ENCODE measurements around the gene TC2N. TPM values are rescaled to one million over a fixed set of nuclear protein-coding genes. Genes with fewer than 3 reads are reported as not detected.
A peak's percentile ranks its signal among the peaks of the same experiment; 100 is the strongest.
"Not testable (repeated sequence)": the region's sequence is repeated elsewhere in the genome, so short reads cannot be mapped to it uniquely, and the experiment has no call there.

The TC2N gene
- total RNA-seq, 2 donors from 2014 or later = 6.9 to 12.0 TPM

DNA sequence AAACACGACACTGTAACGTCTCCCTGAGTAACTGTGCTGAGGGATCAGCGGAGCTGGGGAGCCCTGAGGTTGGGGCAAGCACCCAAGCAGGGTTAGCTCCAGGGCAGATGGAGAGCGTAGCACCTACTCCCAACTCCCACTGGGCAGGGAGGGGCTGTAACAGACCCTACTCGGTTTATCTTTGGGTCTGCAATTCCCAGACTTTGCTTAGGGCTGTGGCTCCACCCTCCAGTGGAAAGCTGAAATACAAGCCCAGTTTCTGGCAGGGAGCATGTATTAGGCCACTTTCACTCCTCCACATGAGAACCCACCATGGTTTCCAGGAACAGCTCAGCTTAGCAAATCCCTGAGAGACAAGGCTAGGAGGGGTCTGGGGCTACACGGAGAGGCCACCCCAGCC is 17.3 kb upstream of the TC2N start:
- Mint-ChIP-seq H3K27ac (no peak overlapping the region), H3K27me3 (no peaks in the 10 kb centered on the region), H3K4me1 (ENCODE audit: low read depth in 2 of 2) (peaks cover 0 to 22% of the 10 kb centered on the region in 2 donors), H3K9me3 (no peaks in the 10 kb centered on the region), H3K36me3 (no peaks in the 10 kb centered on the region), H3K4me3 (no peak overlapping the region)
- ATAC-seq (no peak), DNase-seq (ENCODE audit: low spot score) (no peak)

DNA sequence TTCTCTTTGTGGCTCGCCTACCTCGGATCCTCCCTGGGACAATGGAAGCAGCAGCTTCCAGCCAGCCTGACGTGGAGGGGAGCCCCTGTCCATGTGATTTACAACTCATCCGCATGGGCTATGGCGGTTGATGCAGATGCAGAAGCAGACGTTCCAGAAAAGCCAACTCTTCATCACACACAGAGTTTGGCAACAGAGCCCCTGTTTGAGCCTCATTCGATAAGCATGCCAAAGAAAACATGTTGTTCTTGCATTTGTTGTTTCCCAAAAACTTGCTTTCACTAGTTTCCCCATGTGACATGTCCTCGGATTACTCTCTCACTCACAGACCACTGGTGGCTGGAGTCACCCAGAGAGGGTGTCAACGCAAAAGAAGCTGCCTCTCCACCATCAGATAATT is 16.4 kb upstream of the TC2N start:
- Mint-ChIP-seq H3K4me1 (ENCODE audit: low read depth in 2 of 2) (peaks cover 0 to 22% of the 10 kb centered on the region in 2 donors), H3K4me3 (no peak overlapping the region), H3K27ac (no peak overlapping the region), H3K27me3 (no peaks in the 10 kb centered on the region), H3K36me3 (no peaks in the 10 kb centered on the region), H3K9me3 (no peaks in the 10 kb centered on the region)
- ATAC-seq = no peak
- DNase-seq (ENCODE audit: low spot score) = no peak

DNA sequence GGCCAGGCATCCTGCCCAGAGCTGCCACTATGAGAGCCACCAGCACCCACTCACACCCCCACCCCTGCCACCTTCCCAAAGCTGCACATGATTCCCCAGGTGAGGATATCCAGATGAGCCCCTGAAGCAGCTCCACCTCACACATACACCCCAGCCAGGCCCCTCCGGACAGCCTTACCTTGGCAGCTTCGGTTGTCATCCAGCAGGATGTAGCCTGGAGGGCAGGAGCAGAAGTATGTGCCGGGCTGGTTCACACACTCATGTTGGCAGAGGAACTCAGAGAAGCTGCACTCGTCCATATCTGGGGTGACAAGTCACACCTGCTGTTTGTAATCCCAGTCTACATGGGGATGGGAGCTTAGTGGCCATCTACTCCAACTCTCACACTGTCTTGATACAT is 15.4 kb upstream of the TC2N start:
- DNase-seq (ENCODE audit: low spot score) (no peak), ATAC-seq (no peak)
- H3K4me3 Mint-ChIP-seq = no peak overlapping the region
- H3K36me3 Mint-ChIP-seq = no peaks in the 10 kb centered on the region
- peaks cover 0 to 22% of the 10 kb centered on the region in 2 donors for H3K4me1 Mint-ChIP-seq (ENCODE audit: low read depth in 2 of 2)
- H3K9me3 Mint-ChIP-seq = no peaks in the 10 kb centered on the region
- H3K27ac Mint-ChIP-seq = no peak overlapping the region
- no peaks in the 10 kb centered on the region for H3K27me3 Mint-ChIP-seq

DNA sequence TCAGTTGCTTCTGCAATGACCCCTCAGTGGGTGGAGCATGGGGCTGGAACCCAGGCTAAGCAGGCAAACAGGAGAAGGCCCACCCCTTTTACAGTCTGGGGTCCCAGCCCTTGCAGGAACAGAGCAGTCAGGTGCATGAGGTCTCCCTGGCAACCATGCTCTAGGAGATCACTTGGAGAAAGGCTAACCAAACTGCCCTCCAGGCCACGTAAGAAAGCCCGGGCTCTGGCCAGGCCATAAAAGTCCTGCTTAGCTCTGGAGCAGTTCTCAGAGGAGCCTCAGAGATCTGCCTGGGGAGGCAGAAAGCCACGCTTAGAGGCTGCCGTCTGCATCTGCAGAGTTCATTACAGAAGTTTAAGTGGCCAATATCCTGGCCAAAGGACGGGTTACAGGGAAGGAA is 15.0 kb upstream of the TC2N start:
- ATAC-seq = no peak

DNA sequence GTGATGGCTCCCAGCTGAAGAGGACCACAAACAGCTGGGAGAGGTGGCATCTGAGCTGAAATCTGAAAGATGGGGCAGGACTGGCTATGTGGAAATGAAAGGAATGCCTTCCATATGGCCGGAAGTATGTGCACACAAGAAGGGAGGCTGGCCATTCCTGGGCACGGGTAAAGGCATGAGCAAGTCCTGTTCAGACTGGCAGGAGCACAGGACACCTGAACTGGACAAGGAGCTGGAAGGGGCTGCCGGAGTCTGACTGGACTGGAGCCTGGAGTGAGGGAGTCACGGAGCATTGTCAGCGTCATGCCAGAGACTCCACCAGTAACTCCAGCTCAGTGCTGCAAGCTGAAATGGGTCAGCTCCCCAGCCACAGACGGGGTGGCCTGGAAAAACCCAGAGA is 11.9 kb upstream of the TC2N start:
- H3K9me3 Mint-ChIP-seq = no peaks in the 10 kb centered on the region
- no peak overlapping the region for H3K4me3 Mint-ChIP-seq
- DNase-seq (ENCODE audit: low spot score) (no peak), ATAC-seq (no peak)
- no peaks in the 10 kb centered on the region for H3K27me3 Mint-ChIP-seq
- no peaks in the 10 kb centered on the region for H3K36me3 Mint-ChIP-seq
- peaks cover 5 to 19% of the 10 kb centered on the region in 2 donors for H3K4me1 Mint-ChIP-seq (ENCODE audit: low read depth in 2 of 2)
- H3K27ac Mint-ChIP-seq = no peak overlapping the region

More for the DNA sequence above, 15.0 kb upstream of the TC2N start:
- Mint-ChIP-seq H3K4me1 (ENCODE audit: low read depth in 2 of 2) (peaks cover 0 to 22% of the 10 kb centered on the region in 2 donors), H3K9me3 (no peaks in the 10 kb centered on the region), H3K27me3 (no peaks in the 10 kb centered on the region), H3K27ac (no peak overlapping the region), H3K36me3 (no peaks in the 10 kb centered on the region), H3K4me3 (no peak overlapping the region)
- DNase-seq (ENCODE audit: low spot score) = no peak

DNA sequence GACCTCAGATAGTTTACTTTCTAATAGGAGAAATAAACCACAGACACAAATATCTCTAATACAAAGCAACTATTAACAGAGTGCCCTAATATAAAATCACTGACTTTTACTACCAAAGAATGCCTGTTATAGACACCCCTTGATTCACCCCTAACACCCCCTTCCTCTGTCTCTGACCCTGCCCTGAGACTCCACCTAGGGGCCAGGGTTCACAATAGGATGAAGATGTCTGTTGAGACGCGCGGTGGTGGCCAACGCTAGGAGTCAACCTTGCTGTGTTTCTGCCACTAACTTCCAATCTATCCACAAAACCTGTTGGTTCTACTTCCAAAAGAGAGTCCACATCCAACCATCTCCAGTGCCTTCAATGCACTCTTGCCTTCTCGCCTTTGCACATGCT is 10.9 kb upstream of the TC2N start:
- no peaks in the 10 kb centered on the region for H3K27me3 Mint-ChIP-seq
- DNase-seq (ENCODE audit: low spot score) (no peak), ATAC-seq (no peak)
- H3K9me3 Mint-ChIP-seq = no peaks in the 10 kb centered on the region
- no peaks in the 10 kb centered on the region for H3K36me3 Mint-ChIP-seq
- H3K4me1 Mint-ChIP-seq (ENCODE audit: low read depth in 2 of 2) = peaks cover 14 to 25% of the 10 kb centered on the region in 2 donors
- no peak overlapping the region for H3K27ac Mint-ChIP-seq
- H3K4me3 Mint-ChIP-seq = no peak overlapping the region

DNA sequence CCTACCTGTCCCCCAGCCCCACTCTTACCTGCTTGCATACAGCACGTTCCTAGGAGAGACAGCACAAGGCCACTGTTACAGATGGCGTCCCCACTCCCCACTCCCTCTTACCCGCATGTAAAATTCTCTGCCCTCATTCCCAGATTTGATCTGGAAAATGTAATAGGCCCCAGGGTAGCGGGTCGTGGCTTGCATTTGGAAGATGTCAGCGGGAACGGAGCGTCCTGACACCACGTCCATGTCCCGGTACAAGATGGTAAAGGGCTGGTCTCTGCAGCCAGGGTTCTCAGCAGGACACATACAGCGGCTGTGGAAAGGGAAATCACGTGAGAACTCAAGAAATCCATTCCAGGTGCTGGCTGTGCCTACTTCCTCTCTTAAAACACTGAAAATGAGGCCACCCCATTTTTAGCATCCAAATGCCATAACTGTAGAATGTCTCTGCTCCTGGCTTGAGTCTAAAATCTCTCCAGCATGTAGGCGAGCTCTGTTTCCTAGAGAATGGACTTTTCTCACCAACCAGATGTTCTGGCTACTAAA is 10.1 kb upstream of the TC2N start:
- no peak overlapping the region for H3K27ac Mint-ChIP-seq
- H3K9me3 Mint-ChIP-seq = no peaks in the 10 kb centered on the region
- H3K4me3 Mint-ChIP-seq = no peak overlapping the region

DNA sequence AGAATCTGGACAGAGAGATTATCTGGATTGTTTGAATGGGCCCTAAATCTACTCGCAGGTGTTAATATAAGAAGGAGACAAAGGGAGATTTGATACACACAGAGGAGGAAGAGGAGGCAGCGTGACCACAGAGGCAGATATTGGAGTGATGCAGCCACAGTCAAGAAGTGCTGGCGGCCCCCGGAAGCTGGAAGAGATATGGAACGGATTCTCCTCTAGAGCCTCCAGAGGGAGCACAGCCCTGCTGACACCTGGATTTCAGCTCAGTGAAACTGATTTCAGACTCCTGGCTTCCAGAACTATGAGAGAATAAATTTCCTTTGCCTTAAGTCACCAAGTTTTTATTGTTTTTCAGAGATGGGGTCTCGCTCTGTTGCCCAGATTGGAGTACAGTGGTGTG is 9.2 kb upstream of the TC2N start:
- Mint-ChIP-seq H3K4me1 (ENCODE audit: low read depth in 2 of 2) (peaks cover 30 to 32% of the 10 kb centered on the region in 2 donors), H3K27me3 (no peaks in the 10 kb centered on the region), H3K27ac (no peak overlapping the region), H3K9me3 (no peaks in the 10 kb centered on the region), H3K4me3 (no peak overlapping the region), H3K36me3 (no peaks in the 10 kb centered on the region)
- ATAC-seq = no peak
- DNase-seq (ENCODE audit: low spot score) = no peak

More for the DNA sequence above, 10.1 kb upstream of the TC2N start:
- H3K36me3 Mint-ChIP-seq = no peaks in the 10 kb centered on the region
- no peaks in the 10 kb centered on the region for H3K27me3 Mint-ChIP-seq
- peaks cover 22 to 27% of the 10 kb centered on the region in 2 donors for H3K4me1 Mint-ChIP-seq (ENCODE audit: low read depth in 2 of 2)
- DNase-seq (ENCODE audit: low spot score) (no peak), ATAC-seq (no peak)

DNA sequence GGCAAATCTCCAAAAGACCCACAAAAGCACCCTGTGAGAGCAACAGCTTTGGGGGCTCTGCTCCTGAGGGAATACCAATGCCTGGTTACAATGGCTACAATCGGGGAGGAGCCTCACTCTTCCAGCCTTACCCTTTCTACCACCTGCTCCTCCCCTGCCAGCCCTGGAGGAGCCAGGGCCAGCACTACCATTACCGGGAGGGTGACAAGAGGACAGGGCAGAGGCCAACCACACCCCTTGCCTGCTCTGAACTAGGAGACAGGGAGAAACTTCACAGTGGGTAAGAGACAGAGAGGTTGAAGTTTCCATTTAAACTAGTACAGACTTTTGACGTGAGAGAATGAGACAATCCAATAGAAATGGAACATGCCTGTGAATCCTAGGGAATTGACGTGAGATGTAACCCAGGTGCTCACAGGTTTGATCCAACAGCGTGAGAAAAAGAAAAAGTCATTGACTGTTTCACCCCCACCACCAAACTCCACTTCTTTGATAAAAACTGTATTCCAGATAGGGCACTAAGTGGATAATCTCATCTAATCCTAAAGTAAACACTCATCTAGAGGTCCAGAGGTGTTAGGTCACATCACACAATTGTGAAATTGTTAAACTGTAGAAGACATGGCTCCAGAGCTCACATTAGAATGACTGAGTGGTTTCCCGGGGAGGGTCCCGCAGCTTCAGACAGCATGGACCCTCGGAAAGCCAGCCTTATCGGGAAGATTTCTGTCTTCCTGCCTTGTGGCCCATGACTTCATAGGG is 8.4 kb upstream of the TC2N start:
- Mint-ChIP-seq H3K9me3 (no peaks in the 10 kb centered on the region), H3K27ac (no peak overlapping the region), H3K4me1 (ENCODE audit: low read depth in 2 of 2) (peaks cover 30 to 32% of the 10 kb centered on the region in 2 donors), H3K27me3 (no peaks in the 10 kb centered on the region), H3K4me3 (no peak overlapping the region), H3K36me3 (no peaks in the 10 kb centered on the region)
- no peak for DNase-seq (ENCODE audit: low spot score)
- no peak for ATAC-seq

DNA sequence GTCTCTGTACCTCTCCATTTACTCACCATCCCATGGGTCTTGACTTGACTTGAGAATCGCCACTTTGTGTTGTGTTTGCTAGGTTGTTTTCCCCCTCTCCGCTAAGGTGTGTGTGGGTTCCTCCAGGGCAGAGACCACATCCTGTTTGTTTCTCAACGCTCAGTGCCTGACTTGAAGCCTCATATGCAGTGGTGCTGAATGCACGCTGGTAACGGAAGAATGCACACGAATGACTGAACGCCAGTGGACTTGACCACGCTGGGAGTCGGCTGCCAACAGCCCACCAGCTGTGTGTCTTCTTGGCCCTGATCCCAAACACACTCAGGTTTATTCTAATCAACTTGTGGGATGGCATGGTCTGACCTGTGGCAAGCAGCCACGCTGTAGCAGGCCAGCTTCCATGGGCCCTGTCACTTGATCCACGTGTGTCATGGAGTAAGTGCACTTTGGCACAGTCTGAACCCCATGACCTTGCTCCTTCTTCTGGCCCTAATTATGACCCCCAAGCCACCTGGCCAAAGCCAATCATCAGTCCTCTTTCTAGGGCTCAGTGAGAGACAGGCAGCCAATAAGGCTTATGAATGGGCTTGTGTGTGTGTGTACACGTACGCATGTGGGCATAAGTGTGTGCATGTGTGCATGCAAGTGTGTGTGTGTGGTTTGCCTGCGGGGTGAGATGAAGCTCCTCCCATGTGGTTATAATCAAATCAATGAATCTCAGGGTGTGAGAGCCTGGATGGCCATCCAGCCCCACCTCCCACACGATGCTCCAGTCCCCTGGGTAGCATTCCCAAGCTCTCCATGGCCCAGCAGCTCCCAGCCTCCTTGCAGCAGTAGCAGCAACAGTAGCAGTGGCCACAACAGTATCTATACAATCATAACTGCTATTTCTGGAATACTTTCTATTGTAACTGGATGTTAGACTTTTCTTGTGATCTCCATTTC is 6.4 kb upstream of the TC2N start:
- ATAC-seq (peak; percentile 89 to 90), DNase-seq (ENCODE audit: low spot score) (peak; percentile 80)
- H3K9me3 Mint-ChIP-seq = no peaks in the 10 kb centered on the region
- peak overlapping the region; percentile 80 for H3K4me3 Mint-ChIP-seq
- peaks cover 41 to 49% of the 10 kb centered on the region in 2 donors for H3K4me1 Mint-ChIP-seq (ENCODE audit: low read depth in 2 of 2)
- no peaks in the 10 kb centered on the region for H3K36me3 Mint-ChIP-seq
- no peaks in the 10 kb centered on the region for H3K27me3 Mint-ChIP-seq
- peak overlapping the region; percentile 9 to 45 for H3K27ac Mint-ChIP-seq

DNA sequence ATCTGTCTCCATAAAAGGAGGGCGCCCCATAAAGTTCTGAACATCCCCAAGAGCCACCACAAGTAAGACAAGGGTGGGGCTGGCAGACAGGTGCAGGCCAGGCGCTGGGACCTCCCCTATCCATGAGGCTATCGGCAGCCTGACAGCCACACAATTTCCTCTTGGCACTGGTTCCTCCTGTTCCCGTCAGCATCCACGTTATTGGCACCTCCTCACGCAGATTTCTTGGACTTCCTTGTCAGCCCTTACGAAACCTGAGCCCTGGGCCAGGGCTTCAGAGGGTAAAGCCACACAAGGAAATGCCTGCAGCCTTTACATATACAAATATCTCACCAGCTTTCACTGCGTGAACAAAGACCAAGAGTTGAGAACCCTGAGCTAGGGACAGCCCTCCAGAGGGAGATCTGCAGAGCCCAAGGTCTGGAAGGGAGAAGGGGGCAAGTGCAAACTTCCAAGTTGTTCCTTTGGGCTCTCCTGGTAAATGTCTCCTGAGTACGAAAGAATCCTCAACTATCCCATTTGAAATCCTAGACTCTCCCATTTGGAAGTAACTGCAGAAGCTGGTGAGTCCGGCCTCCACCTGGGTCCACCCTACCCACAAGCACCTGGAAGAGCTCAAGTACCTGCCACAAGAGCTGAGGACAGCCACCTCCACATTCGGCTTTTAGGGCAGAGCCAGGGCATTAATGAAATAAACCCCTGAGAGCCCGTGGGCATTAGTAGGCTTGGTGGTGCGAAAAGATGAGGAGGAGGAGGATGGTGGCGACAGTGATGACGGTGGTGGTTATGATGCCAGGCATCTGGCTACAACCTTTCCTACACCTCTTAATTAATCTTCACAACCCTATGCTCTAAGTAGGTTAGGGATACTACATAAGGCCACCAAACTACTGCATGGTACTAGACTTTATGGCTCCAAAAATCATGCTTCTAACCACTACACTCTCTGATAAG is 5.5 kb upstream of the TC2N start:
- Mint-ChIP-seq H3K4me3 (peak overlapping the region; percentile 80), H3K27me3 (no peaks in the 10 kb centered on the region), H3K9me3 (no peaks in the 10 kb centered on the region), H3K27ac (peak overlapping the region; percentile 45 to 55), H3K36me3 (no peaks in the 10 kb centered on the region), H3K4me1 (ENCODE audit: low read depth in 2 of 2) (peaks cover 46 to 55% of the 10 kb centered on the region in 2 donors)
- DNase-seq (ENCODE audit: low spot score) = no peak
- ATAC-seq = peak in 1 of 2 donors; percentile 31

DNA sequence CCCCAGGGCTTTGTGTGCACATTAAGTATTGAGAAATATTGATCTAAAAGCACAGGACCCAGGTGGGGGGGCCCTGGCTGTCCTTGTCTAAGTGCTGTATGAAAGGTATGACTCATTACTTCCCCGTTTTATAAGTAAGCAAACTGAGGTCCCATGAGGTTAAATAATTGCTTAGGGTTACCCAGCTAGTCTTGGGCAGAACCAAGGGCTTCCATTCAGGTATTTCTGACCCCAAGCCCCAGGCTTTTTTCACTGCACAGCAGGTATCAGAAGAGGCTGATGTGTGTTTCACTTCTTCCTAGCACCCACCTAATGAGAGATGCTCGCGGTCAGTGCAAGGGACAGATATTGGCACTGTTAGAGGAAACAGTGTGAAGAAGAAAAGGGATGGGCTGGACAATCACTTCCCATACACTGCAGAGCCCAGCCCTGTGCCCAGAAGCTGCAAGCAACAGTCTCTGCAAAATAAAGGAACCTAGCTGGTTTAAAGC is 4.7 kb upstream of the TC2N start:
- H3K9me3 Mint-ChIP-seq = no peaks in the 10 kb centered on the region
- H3K36me3 Mint-ChIP-seq = no peaks in the 10 kb centered on the region
- ATAC-seq (peak; percentile 37 to 47), DNase-seq (ENCODE audit: low spot score) (no peak)
- peak overlapping the region; percentile 45 to 55 for H3K27ac Mint-ChIP-seq
- H3K4me1 Mint-ChIP-seq (ENCODE audit: low read depth in 2 of 2) = peaks cover 53 to 62% of the 10 kb centered on the region in 2 donors
- no peaks in the 10 kb centered on the region for H3K27me3 Mint-ChIP-seq
- peak overlapping the region; percentile 80 for H3K4me3 Mint-ChIP-seq

DNA sequence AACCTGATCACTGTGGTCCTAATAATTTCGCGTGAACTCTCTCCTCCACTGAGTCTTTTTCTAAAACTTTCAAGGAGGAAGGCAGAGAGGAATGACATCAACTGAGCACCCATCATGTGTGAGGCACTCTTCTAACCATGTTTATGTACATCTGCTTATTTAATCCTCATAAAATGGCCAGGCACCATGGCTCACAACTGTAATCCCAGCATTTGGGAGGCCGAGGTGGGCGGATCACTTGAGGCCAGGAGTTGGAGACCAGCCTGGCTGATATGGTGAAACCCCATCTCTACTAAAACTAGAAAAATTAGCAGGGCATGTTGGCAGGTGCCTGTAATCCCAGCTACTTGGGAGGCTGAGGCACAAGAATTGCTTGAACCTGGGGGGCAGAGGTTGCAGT is 4.1 kb upstream of the TC2N start:
- H3K27me3 Mint-ChIP-seq; H3K9me3 Mint-ChIP-seq; H3K36me3 Mint-ChIP-seq; H3K27ac Mint-ChIP-seq; DNase-seq (ENCODE audit: low spot score); ATAC-seq: not testable (repeated sequence)
- Mint-ChIP-seq H3K4me3 (peak overlapping the region; percentile 11), H3K4me1 (ENCODE audit: low read depth in 2 of 2) (peaks cover 60 to 69% of the 10 kb centered on the region in 2 donors)

Measured in natural killer cell treated with Interleukin-12 subunit alpha and Interleukin-12 subunit beta and Interleukin-15 and Interleukin-18, amount 100 ng/mL, for 72 hours (primary cell).